ENCODE results near the gene MYOG. TPM values are rescaled to one million over a fixed set of nuclear protein-coding genes. Genes with fewer than 3 reads are reported as not detected.

The MYOG gene
- total and polyA plus RNA-seq, 7 experiments from 2014 or later = not detected

- no peak for ATAC-seq
- peak in 1 of 9 donors; percentile 8 for DNase-seq
- H3K4me3 ChIP-seq (ENCODE audit: low read length) = no peak overlapping the region
- no peak overlapping the region for H3K4me3 Mint-ChIP-seq
- peaks cover 59 to 91% (median 73%) of the 10 kb centered on the region in 5 donors for H3K27me3 Mint-ChIP-seq
- H3K4me1 Mint-ChIP-seq = peaks cover 7 to 25% (median 11%) of the 10 kb centered on the region in 7 donors
- peaks cover 0 to 7% (median 0%) of the 10 kb centered on the region in 5 donors for H3K36me3 Mint-ChIP-seq
- no peaks in the 10 kb centered on the region for H3K36me3 ChIP-seq (ENCODE audit: control insufficient read depth in 2 of 3, insufficient read depth in 3 of 3, low read length in 3 of 3)
- ChIA-PET CTCF (no interaction called here), POLR2A (no interaction called here)
- no peak overlapping the region for H3K27ac Mint-ChIP-seq
- H3K9me3 Mint-ChIP-seq = peaks cover 0 to 2% (median 0%) of the 10 kb centered on the region in 11 donors
- H3K4me1 ChIP-seq (ENCODE audit: control insufficient read depth in 2 of 2, insufficient read depth in 2 of 2, low read length in 2 of 2) = no peaks in the 10 kb centered on the region
- peaks cover 0 to 12% of the 10 kb centered on the region in 2 donors for H3K27me3 ChIP-seq (ENCODE audit: control insufficient read depth in 2 of 2, insufficient read depth in 2 of 2, low read length in 2 of 2)
- no peaks in the 10 kb centered on the region for H3K9me3 ChIP-seq (ENCODE audit: control insufficient read depth in 2 of 3, low read length in 3 of 3)
- no peak overlapping the region for H3K27ac ChIP-seq (ENCODE audit: low read depth, low read length)
- intact Hi-C loops (cut with micrococcal nuclease) = no loop called here
Observed at GRCh38 chr1:203124546-203125317, 38.9 kb upstream of the MYOG start.

- Histone ChIP-seq H3K4me1 (ENCODE audit: control insufficient read depth in 2 of 2, insufficient read depth in 2 of 2, low read length in 2 of 2) (no peaks in the 10 kb centered on the region), H3K9me3 (ENCODE audit: control insufficient read depth in 2 of 3, low read length in 3 of 3) (no peaks in the 10 kb centered on the region), H3K36me3 (ENCODE audit: control insufficient read depth in 2 of 3, insufficient read depth in 3 of 3, low read length in 3 of 3) (no peaks in the 10 kb centered on the region), H3K4me3 (ENCODE audit: low read length) (no peak overlapping the region), H3K27me3 (ENCODE audit: control insufficient read depth in 2 of 2, insufficient read depth in 2 of 2, low read length in 2 of 2) (peaks cover 0 to 12% of the 10 kb centered on the region in 2 donors), H3K27ac (ENCODE audit: low read depth, low read length) (no peak overlapping the region)
- peaks cover 55 to 91% (median 70%) of the 10 kb centered on the region in 5 donors for H3K27me3 Mint-ChIP-seq
- ChIA-PET CTCF (no interaction called here), POLR2A (no interaction called here)
- H3K27ac Mint-ChIP-seq = no peak overlapping the region
- peaks cover 0 to 2% (median 0%) of the 10 kb centered on the region in 11 donors for H3K9me3 Mint-ChIP-seq
- intact Hi-C loops (cut with micrococcal nuclease) = no loop called here
- ATAC-seq (no peak), DNase-seq (peak in 1 of 9 donors; percentile 12)
- H3K4me3 Mint-ChIP-seq = no peak overlapping the region
- H3K4me1 Mint-ChIP-seq = peaks cover 7 to 25% (median 11%) of the 10 kb centered on the region in 7 donors
- H3K36me3 Mint-ChIP-seq = peaks cover 0 to 7% (median 0%) of the 10 kb centered on the region in 5 donors
Observed at GRCh38 chr1:203124011-203124410, 38.2 kb upstream of the MYOG start.

- no peaks in the 10 kb centered on the region for H3K36me3 ChIP-seq (ENCODE audit: control insufficient read depth in 2 of 3, insufficient read depth in 3 of 3, low read length in 3 of 3)
- Mint-ChIP-seq H3K27me3 (peaks cover 59 to 91% (median 79%) of the 10 kb centered on the region in 5 donors), H3K36me3 (peaks cover 0 to 5% (median 0%) of the 10 kb centered on the region in 5 donors), H3K4me1 (peaks cover 5 to 16% (median 6%) of the 10 kb centered on the region in 7 donors), H3K9me3 (peaks cover 0 to 2% (median 0%) of the 10 kb centered on the region in 11 donors), H3K27ac (peak overlapping the region in 1 of 9 donors; percentile 32), H3K4me3 (no peak overlapping the region)
- no peak overlapping the region for H3K27ac ChIP-seq (ENCODE audit: low read depth, low read length)
- ChIA-PET POLR2A (no interaction called here), CTCF (no interaction called here)
- ATAC-seq (no peak), DNase-seq (peak in 1 of 9 donors; percentile 17)
- no peaks in the 10 kb centered on the region for H3K9me3 ChIP-seq (ENCODE audit: control insufficient read depth in 2 of 3, low read length in 3 of 3)
- H3K4me3 ChIP-seq (ENCODE audit: low read length) = no peak overlapping the region
- intact Hi-C loops (cut with micrococcal nuclease) = no loop called here
- H3K27me3 ChIP-seq (ENCODE audit: control insufficient read depth in 2 of 2, insufficient read depth in 2 of 2, low read length in 2 of 2) = peaks cover 6 to 8% of the 10 kb centered on the region in 2 donors
- H3K4me1 ChIP-seq (ENCODE audit: control insufficient read depth in 2 of 2, insufficient read depth in 2 of 2, low read length in 2 of 2) = no peaks in the 10 kb centered on the region
Observed at GRCh38 chr1:203122159-203122558, 36.3 kb upstream of the MYOG start.

- Mint-ChIP-seq H3K4me3 (peak overlapping the region in 1 of 10 donors; percentile 30), H3K27ac (no peak overlapping the region), H3K27me3 (peaks cover 57 to 90% (median 77%) of the 10 kb centered on the region in 5 donors), H3K9me3 (peaks cover 0 to 2% (median 0%) of the 10 kb centered on the region in 11 donors), H3K36me3 (peaks cover 0 to 4% (median 0%) of the 10 kb centered on the region in 5 donors), H3K4me1 (peaks cover 0 to 12% (median 0%) of the 10 kb centered on the region in 7 donors)
- POLR2A ChIA-PET = no interaction called here
- Histone ChIP-seq H3K27ac (ENCODE audit: low read depth, low read length) (no peak overlapping the region), H3K27me3 (ENCODE audit: control insufficient read depth in 2 of 2, insufficient read depth in 2 of 2, low read length in 2 of 2) (peaks cover under 1 to 6% of the 10 kb centered on the region in 2 donors), H3K9me3 (ENCODE audit: control insufficient read depth in 2 of 3, low read length in 3 of 3) (no peaks in the 10 kb centered on the region), H3K4me3 (ENCODE audit: low read length) (no peak overlapping the region), H3K4me1 (ENCODE audit: control insufficient read depth in 2 of 2, insufficient read depth in 2 of 2, low read length in 2 of 2) (no peaks in the 10 kb centered on the region), H3K36me3 (ENCODE audit: control insufficient read depth in 2 of 3, insufficient read depth in 3 of 3, low read length in 3 of 3) (no peaks in the 10 kb centered on the region)
- peak in 1 of 9 donors; percentile 4 for DNase-seq
- CTCF ChIA-PET = no interaction called here
- intact Hi-C loops (cut with micrococcal nuclease) = no loop called here
- ATAC-seq = no peak
Observed at GRCh38 chr1:203121186-203122015, 35.6 kb upstream of the MYOG start.

GRCh38 chr1:203120325-203121153 lies 34.7 kb upstream of the MYOG start:
- Histone ChIP-seq H3K27me3 (ENCODE audit: control insufficient read depth in 2 of 2, insufficient read depth in 2 of 2, low read length in 2 of 2) (peaks cover 0 to 6% of the 10 kb centered on the region in 2 donors), H3K27ac (ENCODE audit: low read depth, low read length) (no peak overlapping the region), H3K4me3 (ENCODE audit: low read length) (no peak overlapping the region), H3K4me1 (ENCODE audit: control insufficient read depth in 2 of 2, insufficient read depth in 2 of 2, low read length in 2 of 2) (no peaks in the 10 kb centered on the region), H3K9me3 (ENCODE audit: control insufficient read depth in 2 of 3, low read length in 3 of 3) (no peaks in the 10 kb centered on the region), H3K36me3 (ENCODE audit: control insufficient read depth in 2 of 3, insufficient read depth in 3 of 3, low read length in 3 of 3) (no peaks in the 10 kb centered on the region)
- H3K36me3 Mint-ChIP-seq = peaks cover 0 to 4% (median 0%) of the 10 kb centered on the region in 5 donors
- intact Hi-C loops (cut with micrococcal nuclease) = no loop called here
- DNase-seq (peak in 1 of 9 donors; percentile 16), ATAC-seq (no peak)
- CTCF ChIA-PET = no interaction called here
- H3K4me3 Mint-ChIP-seq = peak overlapping the region in 1 of 10 donors; percentile 30
- no peak overlapping the region for H3K27ac Mint-ChIP-seq
- peaks cover 0 to 8% (median 0%) of the 10 kb centered on the region in 7 donors for H3K4me1 Mint-ChIP-seq
- peaks cover 0 to 2% (median 0%) of the 10 kb centered on the region in 11 donors for H3K9me3 Mint-ChIP-seq
- peaks cover 57 to 88% (median 68%) of the 10 kb centered on the region in 5 donors for H3K27me3 Mint-ChIP-seq
- POLR2A ChIA-PET = no interaction called here

All from naive thymus-derived CD4-positive, alpha-beta T cell (primary cell).